HG03196 (cell line): ENCODE data around the gene MUC5AC.
"Not testable (repeated sequence)": the region's sequence is repeated elsewhere in the genome, so short reads cannot be mapped to it uniquely, and the experiment has no call there.

Source experiments
- ATAC-seq: cut with Tn5 transposase; IDR thresholded peaks from one replicate; pipeline ENCODE4 v1.9.1; 2021; ENCODE audit not compliant: unreplicated experiment

Gene MUC5AC

GRCh38 chr11:1147792-1148191, 10.0 kb upstream of the MUC5AC start:
- no peak for ATAC-seq

GRCh38 chr11:1148752-1149180, 9.0 kb upstream of the MUC5AC start:
- no peak for ATAC-seq

GRCh38 chr11:1149545-1149944, 8.2 kb upstream of the MUC5AC start:
- ATAC-seq, result no peak

- ATAC-seq, result no peak
Measured at GRCh38 chr11:1150116-1150515, 7.6 kb upstream of the MUC5AC start.

GRCh38 chr11:1150769-1151365, 6.9 kb upstream of the MUC5AC start:
- no peak for ATAC-seq

GRCh38 chr11:1151366-1152315, 6.1 kb upstream of the MUC5AC start:
- no peak for ATAC-seq

- no peak for ATAC-seq
Measured at GRCh38 chr11:1152316-1153104, 5.2 kb upstream of the MUC5AC start.

GRCh38 chr11:1153105-1153950, 4.4 kb upstream of the MUC5AC start:
- ATAC-seq, result no peak

GRCh38 chr11:1153951-1154493, 3.7 kb upstream of the MUC5AC start:
- ATAC-seq, result no peak

- ATAC-seq, result not testable (repeated sequence)
Measured at GRCh38 chr11:1154656-1155055, 3.1 kb upstream of the MUC5AC start.

- no peak for ATAC-seq
Measured at GRCh38 chr11:1155274-1155693, 2.5 kb upstream of the MUC5AC start.

- no peak for ATAC-seq
Measured at GRCh38 chr11:1156506-1157340, 1.0 kb upstream of the MUC5AC start.

GRCh38 chr11:1157341-1157644, 460 bp upstream of the MUC5AC start:
- ATAC-seq, result no peak

- ATAC-seq, result no peak
Measured at GRCh38 chr11:1158681-1159487, 1.1 kb downstream of the MUC5AC start.

GRCh38 chr11:1159488-1160220, 1.9 kb downstream of the MUC5AC start:
- ATAC-seq, result not testable (repeated sequence)

- no peak for ATAC-seq
Measured at GRCh38 chr11:1160231-1161101, 2.7 kb downstream of the MUC5AC start.
